Measurements from ENCODE around the gene DLL1. TPM values are rescaled to one million over a fixed set of nuclear protein-coding genes. Genes with fewer than 3 reads are reported as not detected.

The DLL1 gene
- total RNA-seq, 1 experiment from 2014 or later, result 1.1 TPM

GRCh38 chr6:170260686-170261085 is 30.2 kb downstream of the DLL1 start:
- in situ Hi-C loops (cut with HindIII; ENCODE audit: low pct_unique_long_range_greater_than_20kb, low sequenced_read_pairs), result no loop called here
- DNase-seq (ENCODE audit: low read depth), result no peak

- in situ Hi-C loops (cut with HindIII; ENCODE audit: low pct_unique_long_range_greater_than_20kb, low sequenced_read_pairs), result loop anchor here (10.0 kb wide), 1 partner anchor 256 kb away; no protein-coding TSS in a partner anchor
- no peak for DNase-seq (ENCODE audit: low read depth)
These were observed 31.6 kb downstream of the DLL1 start for GRCh38 chr6:170259278-170259677.

DNA sequence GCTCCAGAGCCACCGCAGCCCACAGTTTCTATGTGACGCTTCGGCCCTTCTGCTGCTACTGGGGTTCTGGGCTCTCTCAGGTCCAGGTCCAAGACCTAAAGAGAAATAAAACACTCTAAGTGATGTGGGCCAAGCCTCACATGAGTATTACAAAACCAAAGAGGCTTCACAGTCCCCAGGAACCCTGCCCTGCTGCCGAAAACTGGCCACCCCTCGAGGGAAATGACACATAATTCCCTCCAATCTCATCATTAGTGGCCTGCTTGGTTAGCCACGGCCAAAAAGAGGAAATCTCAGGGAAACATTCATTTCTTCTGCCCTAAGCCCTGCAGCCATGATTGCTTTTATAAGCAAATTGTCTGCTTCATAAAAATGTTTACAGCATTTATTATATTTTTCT is 32.5 kb downstream of the DLL1 start:
- in situ Hi-C loops (cut with HindIII; ENCODE audit: low pct_unique_long_range_greater_than_20kb, low sequenced_read_pairs), result loop anchor here (10.0 kb wide), 1 partner anchor 256 kb away; no protein-coding TSS in a partner anchor
- no peak for DNase-seq (ENCODE audit: low read depth)

- in situ Hi-C loops (cut with HindIII; ENCODE audit: low pct_unique_long_range_greater_than_20kb, low sequenced_read_pairs), result loop anchor here (10.0 kb wide), 1 partner anchor 257 kb away; no protein-coding TSS in a partner anchor
- DNase-seq (ENCODE audit: low read depth), result no peak
These were observed 33.5 kb downstream of the DLL1 start for GRCh38 chr6:170257376-170257775.

GRCh38 chr6:170256641-170257040 is 34.2 kb downstream of the DLL1 start:
- DNase-seq (ENCODE audit: low read depth), result no peak
- in situ Hi-C loops (cut with HindIII; ENCODE audit: low pct_unique_long_range_greater_than_20kb, low sequenced_read_pairs), result loop anchor here (10.0 kb wide), 1 partner anchor 258 kb away; no protein-coding TSS in a partner anchor

- in situ Hi-C loops (cut with HindIII; ENCODE audit: low pct_unique_long_range_greater_than_20kb, low sequenced_read_pairs), result loop anchor here (10.0 kb wide), 1 partner anchor 259 kb away; no protein-coding TSS in a partner anchor
- peak; percentile 3 for DNase-seq (ENCODE audit: low read depth)
These were observed 35.3 kb downstream of the DLL1 start for GRCh38 chr6:170255426-170256125.

DNA sequence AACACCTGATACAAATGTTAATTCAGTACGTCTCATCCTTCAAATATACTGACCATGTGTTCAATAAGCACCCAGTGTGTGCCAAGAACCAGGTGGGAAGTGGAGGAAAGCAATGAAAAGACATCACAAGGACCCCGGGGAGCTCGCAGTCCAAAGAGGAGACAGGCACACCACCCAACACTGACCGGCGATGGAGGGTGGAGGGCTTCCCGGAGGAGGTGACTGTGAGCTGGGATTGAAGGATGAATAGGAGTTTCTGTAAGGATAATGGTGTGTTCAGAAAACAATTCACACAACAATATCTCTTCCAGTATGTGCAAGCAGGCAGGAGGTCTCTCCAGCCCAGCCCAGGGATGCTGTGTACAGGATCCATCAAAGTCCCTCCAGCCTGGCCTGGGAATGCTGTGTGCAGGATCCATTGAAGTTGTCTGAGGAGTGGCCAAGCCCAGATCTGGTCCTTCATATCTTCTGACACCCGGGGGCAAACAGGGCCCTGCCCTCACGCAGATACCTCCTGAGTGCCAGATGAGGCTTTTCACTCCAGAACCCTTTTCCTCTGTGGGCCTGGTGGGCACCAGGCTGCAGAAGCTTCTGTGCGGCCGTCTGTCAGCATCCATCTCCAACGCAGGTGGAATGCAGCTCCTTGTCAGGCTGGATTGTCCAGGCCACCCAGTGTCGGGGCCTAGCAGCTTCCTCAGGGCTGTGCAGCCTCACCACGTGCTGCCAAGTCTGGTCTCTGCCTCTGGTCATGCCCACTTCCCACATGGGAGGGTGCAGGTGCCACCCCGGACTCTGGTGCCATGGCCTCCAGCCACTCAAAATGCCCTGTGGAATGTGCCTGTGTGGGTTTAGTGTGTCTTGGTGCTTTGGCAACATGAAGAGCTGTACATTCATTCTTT is 36.3 kb downstream of the DLL1 start:
- in situ Hi-C loops (cut with HindIII; ENCODE audit: low pct_unique_long_range_greater_than_20kb, low sequenced_read_pairs), result loop anchor here (10.0 kb wide), 1 partner anchor 260 kb away; no protein-coding TSS in a partner anchor
- DNase-seq (ENCODE audit: low read depth), result no peak

DNA sequence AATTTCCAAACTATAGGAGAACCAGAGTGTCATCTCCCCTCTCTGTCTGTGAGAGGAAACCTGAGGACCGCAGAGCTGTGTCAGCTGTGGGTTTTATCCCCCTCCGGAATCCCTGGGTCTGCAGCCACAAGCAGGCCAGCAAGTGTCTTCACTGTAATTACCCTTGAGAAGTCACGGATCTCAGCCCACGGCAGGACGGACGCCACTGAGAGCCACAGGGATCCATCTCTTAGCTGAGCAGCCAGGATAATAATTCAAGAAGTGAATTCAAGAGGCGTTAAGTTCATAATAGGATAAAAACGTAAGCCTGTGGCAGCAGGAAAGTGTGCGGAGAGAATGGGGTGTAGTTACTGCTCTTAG is 37.0 kb downstream of the DLL1 start:
- in situ Hi-C loops (cut with HindIII; ENCODE audit: low pct_unique_long_range_greater_than_20kb, low sequenced_read_pairs), result loop anchor here (10.0 kb wide), 1 partner anchor 261 kb away; no protein-coding TSS in a partner anchor

GRCh38 chr6:170253226-170253909 is 37.5 kb downstream of the DLL1 start:
- DNase-seq (ENCODE audit: low read depth), result no peak
- in situ Hi-C loops (cut with HindIII; ENCODE audit: low pct_unique_long_range_greater_than_20kb, low sequenced_read_pairs), result loop anchor here (10.0 kb wide), 1 partner anchor 261 kb away; no protein-coding TSS in a partner anchor

More for the DNA sequence above, 37.0 kb downstream of the DLL1 start:
- no peak for DNase-seq (ENCODE audit: low read depth)

DNA sequence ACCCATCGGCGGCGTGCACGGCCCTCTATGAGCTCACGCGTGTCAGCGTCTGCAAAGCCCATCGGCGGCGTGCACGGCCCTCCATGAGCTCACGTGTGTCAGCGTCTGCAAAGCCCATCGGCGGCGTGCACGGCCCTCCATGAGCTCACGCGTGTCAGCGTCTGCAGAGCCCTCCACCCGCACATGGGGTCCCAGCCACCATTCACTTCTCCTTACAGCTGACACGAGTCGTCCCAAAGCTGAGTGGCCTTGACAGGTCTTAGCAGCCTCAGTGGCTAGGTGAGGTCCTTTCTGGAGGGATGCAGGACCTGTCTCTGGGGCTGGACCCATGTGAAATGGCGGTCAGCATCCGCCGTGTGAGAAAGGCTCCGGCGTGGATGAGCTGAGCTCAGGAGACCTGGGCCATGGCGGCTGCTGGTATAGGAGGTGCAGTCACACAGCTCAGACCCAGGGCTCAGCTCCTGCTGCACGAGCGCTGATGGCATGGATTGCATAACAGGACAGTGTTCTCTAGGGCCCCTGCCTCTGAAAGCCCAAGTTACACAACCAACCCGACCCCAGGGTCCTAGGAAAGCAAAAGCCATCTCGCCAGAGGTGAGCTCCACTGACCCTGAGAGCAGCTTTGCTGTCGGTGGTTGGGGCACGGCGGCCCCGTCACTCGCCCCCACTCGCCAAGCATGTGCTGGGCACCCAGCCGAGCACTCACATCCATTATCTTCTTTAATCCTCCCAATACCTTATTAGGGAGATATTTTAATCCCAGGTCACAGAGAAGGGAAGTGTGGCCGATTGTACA is 38.9 kb downstream of the DLL1 start:
- no peak for DNase-seq (ENCODE audit: low read depth)
- in situ Hi-C loops (cut with HindIII; ENCODE audit: low pct_unique_long_range_greater_than_20kb, low sequenced_read_pairs), result loop anchor here (10.0 kb wide), 1 partner anchor 263 kb away; no protein-coding TSS in a partner anchor

DNA sequence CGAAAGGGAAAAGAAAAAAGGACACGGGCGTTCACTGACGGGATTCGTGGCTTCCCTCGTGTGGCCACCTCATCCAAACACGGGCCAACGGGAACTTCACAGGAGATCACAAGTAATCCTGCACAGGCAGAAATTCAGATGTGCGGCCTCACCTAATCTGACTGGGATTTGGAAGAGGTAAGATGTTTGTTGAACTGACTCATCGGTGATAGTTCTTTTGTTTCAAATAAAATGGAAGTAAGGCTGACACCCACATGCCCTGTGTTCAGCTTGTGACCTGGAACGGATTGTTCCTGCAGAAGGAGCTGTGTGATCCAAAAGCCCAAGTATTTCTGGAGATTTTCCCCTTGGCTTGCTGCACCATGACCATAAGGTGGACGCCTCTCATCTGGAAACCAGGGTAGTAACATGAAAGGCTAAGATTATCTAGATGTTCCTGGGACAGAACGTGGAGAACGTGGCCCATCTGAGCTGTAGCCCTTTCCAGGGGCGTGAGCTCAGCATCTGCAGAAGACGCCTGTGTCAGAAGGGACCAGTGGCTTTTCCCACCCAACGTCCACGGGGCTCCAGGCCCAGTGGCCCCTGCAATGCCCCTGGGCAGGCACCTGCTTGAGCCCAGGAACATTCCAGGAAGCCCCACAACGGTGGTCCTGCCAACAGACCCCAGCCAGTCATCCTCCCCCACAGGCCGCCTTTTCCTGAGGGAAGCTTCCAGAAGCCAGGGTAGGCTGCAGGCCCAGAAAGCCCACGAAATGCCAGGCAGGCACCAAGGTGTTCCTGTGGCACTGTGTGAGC is 39.7 kb downstream of the DLL1 start:
- in situ Hi-C loops (cut with HindIII; ENCODE audit: low pct_unique_long_range_greater_than_20kb, low sequenced_read_pairs), result loop anchor here (10.0 kb wide), 1 partner anchor 264 kb away; no protein-coding TSS in a partner anchor
- no peak for DNase-seq (ENCODE audit: low read depth)

DNA sequence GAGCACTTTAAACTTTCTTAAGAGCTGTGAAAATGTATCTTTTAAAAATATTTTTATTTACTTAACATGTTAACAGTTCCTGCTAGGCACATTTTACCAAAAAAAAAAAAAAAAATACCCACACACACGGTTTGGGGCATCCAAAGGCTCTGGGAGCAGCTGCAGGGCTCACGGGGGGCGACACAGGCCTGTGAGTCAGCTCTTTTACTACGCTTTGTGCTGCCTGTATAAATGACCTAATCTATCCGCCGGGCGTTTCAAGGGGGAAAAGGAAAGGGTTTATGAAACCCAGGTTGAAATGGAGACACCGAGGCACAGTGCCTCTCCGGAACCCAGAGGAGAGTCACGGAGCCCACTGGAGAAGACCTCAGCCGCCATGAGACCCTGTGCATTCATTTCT is 40.4 kb downstream of the DLL1 start:
- in situ Hi-C loops (cut with HindIII; ENCODE audit: low pct_unique_long_range_greater_than_20kb, low sequenced_read_pairs), result loop anchor here (10.0 kb wide), 1 partner anchor 264 kb away; no protein-coding TSS in a partner anchor

GRCh38 chr6:170249817-170250216 is 41.1 kb downstream of the DLL1 start:
- no peak for DNase-seq (ENCODE audit: low read depth)
- in situ Hi-C loops (cut with HindIII; ENCODE audit: low pct_unique_long_range_greater_than_20kb, low sequenced_read_pairs), result loop anchor here (10.0 kb wide), 1 partner anchor 265 kb away; no protein-coding TSS in a partner anchor

More for the DNA sequence above, 40.4 kb downstream of the DLL1 start:
- no peak for DNase-seq (ENCODE audit: low read depth)

DNA sequence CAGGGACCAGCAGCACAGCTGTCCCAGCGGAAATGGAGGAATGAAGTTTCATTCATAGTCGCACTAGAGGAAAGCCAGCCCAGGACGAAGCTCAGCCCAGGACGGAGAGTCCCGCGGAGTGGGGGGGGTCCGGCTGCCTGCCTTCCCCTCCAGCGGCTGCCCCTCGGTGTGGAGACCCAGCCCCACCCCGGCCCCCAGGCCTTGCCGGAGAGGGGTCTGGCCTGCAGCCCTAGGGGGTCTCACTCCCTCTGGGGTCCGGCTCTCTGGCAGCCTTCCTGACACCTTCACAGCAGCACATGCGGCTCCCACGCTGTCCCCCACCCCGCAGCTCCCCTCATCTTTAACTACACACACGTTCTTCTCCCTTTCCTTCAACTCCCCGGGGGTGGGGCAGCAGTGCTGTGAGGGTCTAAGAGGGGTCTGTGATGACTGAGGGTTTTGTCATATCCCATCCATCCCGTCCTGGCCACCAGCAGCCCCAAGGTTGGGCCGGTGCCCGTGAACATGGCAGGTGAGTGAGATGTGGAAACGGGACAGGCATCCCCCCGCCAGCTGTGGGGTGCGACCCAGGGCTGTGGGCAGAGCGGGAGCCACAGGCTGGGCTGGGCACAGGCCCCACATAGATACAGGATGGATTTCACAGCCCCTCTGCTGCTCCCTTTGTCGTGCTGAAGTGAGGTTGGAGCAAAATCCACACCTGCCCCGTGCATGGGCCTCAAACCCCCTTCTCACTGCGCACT is 41.8 kb downstream of the DLL1 start:
- DNase-seq (ENCODE audit: low read depth), result no peak
- in situ Hi-C loops (cut with HindIII; ENCODE audit: low pct_unique_long_range_greater_than_20kb, low sequenced_read_pairs), result no loop called here

DNA sequence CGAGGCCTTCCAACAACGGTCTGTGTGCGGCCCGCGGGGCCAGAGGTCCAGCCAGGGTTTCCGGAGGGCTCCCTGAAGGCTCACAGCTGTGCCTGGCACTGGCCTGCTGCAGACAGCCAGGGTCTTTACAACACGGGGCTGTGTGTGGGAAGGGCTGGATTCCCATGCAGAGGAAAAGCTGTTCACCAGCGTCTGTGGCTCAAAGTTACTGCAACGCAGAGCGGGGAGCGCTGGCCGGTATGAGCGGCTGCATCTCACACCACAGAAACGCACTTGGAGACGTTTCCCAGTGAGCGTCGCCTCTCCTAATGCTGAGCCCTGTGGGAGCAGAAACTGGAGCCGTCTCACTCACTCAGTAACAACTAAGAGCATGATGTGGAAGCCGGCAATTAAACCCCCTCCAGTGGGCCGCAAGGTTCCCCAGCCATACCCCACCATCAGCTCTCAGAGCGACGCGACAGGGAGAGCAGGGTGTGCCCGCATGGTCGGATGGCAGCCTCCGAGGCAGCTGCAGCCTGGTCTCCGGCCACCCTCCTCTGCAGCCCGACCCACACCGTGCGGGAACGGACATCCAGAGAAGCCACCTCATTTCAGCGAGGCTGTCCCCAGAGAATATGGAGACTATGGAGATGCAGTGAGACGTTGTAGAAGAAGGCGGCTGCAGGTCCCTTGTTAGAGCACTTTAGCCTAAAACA is 42.6 kb downstream of the DLL1 start:
- no peak for DNase-seq (ENCODE audit: low read depth)
- in situ Hi-C loops (cut with HindIII; ENCODE audit: low pct_unique_long_range_greater_than_20kb, low sequenced_read_pairs), result no loop called here
